B cell (primary cell): ENCODE data around the gene AMZ2. TPM values are rescaled to one million over a fixed set of nuclear protein-coding genes. Genes with fewer than 3 reads are reported as not detected.

Source experiments
- ATAC-seq: fragments of 200-7000 bp; cut with Tn5 transposase; one replicate; pipeline ENCODE4 v1.10.0; 2021; ENCODE audit warnings: low read depth, mild to moderate bottlenecking, moderate number of reproducible peaks, moderate library complexity
- CTCF ChIA-PET: fragments of 350-600 bp; sonication (Branson Sonifier 250); formaldehyde crosslinking; loops from one replicate; lab custom pipeline; 2021; ENCODE audit warnings: antibody characterized with exemption, inconsistent platforms; lab: Charles Lee
- POLR2A ChIA-PET: fragments of 350-600 bp; sonication (Branson Sonifier 250); formaldehyde crosslinking; loops from one replicate; lab custom pipeline; 2021; ENCODE audit warnings: antibody characterized with exemption; lab: Charles Lee
- DNase-seq: peaks from one replicate; pipeline ENCODE4 v3.0.0; 2013
- H2AFZ ChIP-seq: 2 replicates; pipeline ENCODE4 v1.6.1; 2012; ENCODE audit warnings: mild to moderate bottlenecking, low read depth, low read length; ENCODE audit not compliant: insufficient read depth, poor library complexity, severe bottlenecking
- H3K27ac ChIP-seq, 2 donors: 1 replicate in 1 of 2; 2 replicates in 1 of 2; pipeline ENCODE4 v1.5.1; 2012 to 2013; ENCODE audit warnings: low read length in 2 of 2, mild to moderate bottlenecking in 2 of 2, moderate library complexity in 1 of 2
- H3K27me3 ChIP-seq, 4 experiments: fragments of 200-600 bp in 1 of 4; sonication (generic) in 1 of 4; replicated peaks in 1 of 4; 1 replicate in 2 of 4; 2 replicates in 2 of 4; pipeline versions ENCODE4 v1.6.1 to v1.7.0; 2013 to 2016; ENCODE audit warnings: low read length in 3 of 4, mild to moderate bottlenecking in 2 of 4, mixed read lengths in 1 of 4, moderate library complexity in 1 of 4; ENCODE audit not compliant: insufficient read depth in 4 of 4, control insufficient read depth in 3 of 4; ENCODE audit errors: control extremely low read depth in 1 of 4
- H3K36me3 ChIP-seq, 2 experiments: replicated peaks in 1 of 2; 1 replicate in 1 of 2; 2 replicates in 1 of 2; pipeline versions ENCODE4 v1.6.1 to v1.7.1; 2013; ENCODE audit warnings: low read length in 1 of 2; ENCODE audit not compliant: insufficient read depth in 2 of 2, control insufficient read depth in 1 of 2; ENCODE audit errors: control extremely low read depth in 1 of 2, extremely low read depth in 1 of 2
- H3K4me1 ChIP-seq, 2 donors: fragments of 200-600 bp in 1 of 2; sonication (generic) in 1 of 2; 1 replicate in 1 of 2; 2 replicates in 1 of 2; pipeline versions ENCODE4 v1.5.1 to v1.6.1; 2013 to 2017; ENCODE audit warnings: low read length in 2 of 2; ENCODE audit not compliant: control insufficient read depth in 2 of 2, insufficient read depth in 2 of 2
- H3K4me2 ChIP-seq: replicated peaks from 2 replicates; pipeline ENCODE3; 2012; ENCODE audit warnings: mild to moderate bottlenecking, low read depth, low read length; ENCODE audit not compliant: poor library complexity, severe bottlenecking
- H3K4me3 ChIP-seq, 5 experiments: fragments of 200-600 bp in 1 of 5; sonication (generic) in 1 of 5; 1 replicate in 3 of 5; 2 replicates in 2 of 5; pipeline versions ENCODE4 v1.5.1 to v1.7.0; 2011 to 2016; ENCODE audit warnings: low read length in 4 of 5, mild to moderate bottlenecking in 4 of 5, low read depth in 2 of 5, control low read depth in 1 of 5, moderate library complexity in 1 of 5; ENCODE audit not compliant: insufficient read depth in 1 of 5; ENCODE audit errors: control extremely low read depth in 1 of 5, extremely low read depth in 1 of 5
- H3K79me2 ChIP-seq: fragments of 200-600 bp; sonication (generic); one replicate; pipeline ENCODE4 v1.6.0; 2016; ENCODE audit warnings: low read length; ENCODE audit not compliant: control insufficient read depth, insufficient read depth
- H3K9ac ChIP-seq: fragments of 200-600 bp; sonication (generic); 2 replicates; pipeline ENCODE4 v1.6.1; 2017; ENCODE audit warnings: mild to moderate bottlenecking, low read length, moderate library complexity
- H3K9me3 ChIP-seq, 3 donors: one replicate each; pipeline versions ENCODE4 v1.6.1 to v1.7.1; 2013; ENCODE audit warnings: low read length in 2 of 3; ENCODE audit not compliant: control insufficient read depth in 2 of 3, insufficient read depth in 1 of 3; ENCODE audit errors: control extremely low read depth in 1 of 3
- H4K20me1 ChIP-seq: 2 replicates; pipeline ENCODE4 v1.6.0; 2012; ENCODE audit warnings: mild to moderate bottlenecking, low read length; ENCODE audit not compliant: insufficient read depth, control insufficient read depth, poor library complexity, severe bottlenecking
- H3K27ac Mint-ChIP-seq: one replicate; pipeline ENCODE4 v1.8.0; 2021; ENCODE audit warnings: mixed read lengths
- H3K27me3 Mint-ChIP-seq: one replicate; pipeline ENCODE4 v1.8.0; 2021; ENCODE audit warnings: mixed read lengths
- H3K4me1 Mint-ChIP-seq: one replicate; pipeline ENCODE4 v1.8.0; 2021; ENCODE audit warnings: mixed read lengths
- H3K4me3 Mint-ChIP-seq: one replicate; pipeline ENCODE4 v1.8.0; 2021; ENCODE audit warnings: mixed read lengths
- H3K9me3 Mint-ChIP-seq: one replicate; pipeline ENCODE4 v1.8.0; 2022; ENCODE audit warnings: mixed read lengths; ENCODE audit not compliant: insufficient read depth
- CTCF ChIP-seq: fragments of 200-600 bp; IDR thresholded peaks from one replicate; pipeline ENCODE4 v1.8.0; 2022; ENCODE audit warnings: antibody characterized with exemption, mild to moderate bottlenecking
- EZH2 ChIP-seq: IDR thresholded peaks from 2 replicates; pipeline ENCODE4 v1.6.1; 2012; ENCODE audit warnings: borderline replicate concordance, low read depth, mild to moderate bottlenecking, moderate library complexity, low read length; ENCODE audit not compliant: insufficient read depth, poor library complexity, severe bottlenecking
- WGBS: methylation state at CpG from one replicate; pipeline ENCODE4 v1.1.5; 2013; ENCODE audit warnings: missing lambda C conversion rate; ENCODE audit not compliant: insufficient coverage; 5-methylcytosine and 5-hydroxymethylcytosine counted together
- intact Hi-C: fragments of 100-400 bp; cut with micrococcal nuclease; formaldehyde crosslinking; loops from one replicate; pipeline ENCODE4 v1.10.0; 2022
- polyA plus RNA-seq: library from polyadenylated mRNA; depleted of rRNA; stranded (reverse); fragments of >200 nt; gene quantifications from 2 replicates; pipeline ENCODE4 v1.2.3, GENCODE V29; 2012
- total RNA-seq, 2 donors: library from RNA; stranded (reverse); fragments of 120-200 nt in 1 of 2; gene quantifications; 1 replicate in 1 of 2; 2 replicates in 1 of 2; pipeline versions ENCODE4 v1.2.3 to v1.2.4, GENCODE V29; 2013 to 2022

AMZ2 gene
- total and polyA plus RNA-seq, 2 donors (not counting 1 experiment from before 2014, with no cell fraction given), result 64.1 to 70.7 TPM

- ATAC-seq, result peak; percentile 12
- H3K9me3 Mint-ChIP-seq, result no peaks in the 10 kb centered on the region
- CTCF ChIA-PET, result interaction anchor here (1.4 to 7.7 kb wide), 13 partner anchors 8 to 259 kb away, joined by 4 to 153 read pairs (median 14); partner anchors contain the start of genes AMZ2 and WIPI1
- peak; percentile 73 for DNase-seq
- intact Hi-C loops, result loop anchor here (1.0 kb wide), 1 partner anchor 14 kb away; no protein-coding TSS in a partner anchor
- Histone ChIP-seq H3K4me3 (peak overlapping the region in 4 of 5 experiments; percentile 25 to 72 (median 56)), H3K27ac (no peak overlapping the region), H3K4me2 (peak overlapping the region; percentile 97), H2AFZ (peak overlapping the region; percentile 58), H3K27me3 (peaks cover 0 to 48% (median 17%) of the 10 kb centered on the region in 4 experiments), H3K79me2 (peaks cover 16% of the 10 kb centered on the region), H3K9me3 (peaks cover 0 to 3% (median 0%) of the 10 kb centered on the region in 3 donors), H4K20me1 (peaks cover 13% of the 10 kb centered on the region), H3K36me3 (no peaks in the 10 kb centered on the region), H3K4me1 (peaks cover 50 to 57% of the 10 kb centered on the region in 2 donors), H3K9ac (peak overlapping the region; percentile 66)
- H3K4me1 Mint-ChIP-seq, result peaks cover 47% of the 10 kb centered on the region
- H3K27ac Mint-ChIP-seq, result peak overlapping the region; percentile 84
- peak; percentile 68 for TF ChIP-seq EZH2
- TF ChIP-seq CTCF, result no peak
- peaks cover 7% of the 10 kb centered on the region for H3K27me3 Mint-ChIP-seq
- H3K4me3 Mint-ChIP-seq, result peak overlapping the region; percentile 96
- WGBS, result 3% methylated on average over 96 of the region's 101 CpGs
- POLR2A ChIA-PET, result interaction anchor here (0.7 to 8.4 kb wide), 10 partner anchors 16 to 99 kb away, joined by 3 to 113 read pairs (median 5); partner anchors contain the start of genes AMZ2, ARSG and SLC16A6
Observed at GRCh38 chr17:68198931-68199836, 48.7 kb upstream of the AMZ2 start.
